Endometrial microvascular endothelial cells (primary cell): ENCODE measurements around the gene POLR2A. TPM values are rescaled to one million over a fixed set of nuclear protein-coding genes. Genes with fewer than 3 reads are reported as not detected.

Experiments used
- in situ Hi-C: cut with HindIII; loops from 2 replicates; pipeline ENCODE4 v1.10.0; 2017; ENCODE audit warnings: low sequenced_read_pairs, low pct_unique_long_range_greater_than_20kb; ENCODE audit errors: inconsistent ontology term
- total RNA-seq: library from RNA; depleted of rRNA; stranded (reverse); fragments of >200 nt; gene quantifications from one replicate; pipeline ENCODE4 v1.2.3, GENCODE V29; 2015; ENCODE audit errors: inconsistent ontology term

POLR2A gene
- 40.6 TPM for total RNA-seq

DNA sequence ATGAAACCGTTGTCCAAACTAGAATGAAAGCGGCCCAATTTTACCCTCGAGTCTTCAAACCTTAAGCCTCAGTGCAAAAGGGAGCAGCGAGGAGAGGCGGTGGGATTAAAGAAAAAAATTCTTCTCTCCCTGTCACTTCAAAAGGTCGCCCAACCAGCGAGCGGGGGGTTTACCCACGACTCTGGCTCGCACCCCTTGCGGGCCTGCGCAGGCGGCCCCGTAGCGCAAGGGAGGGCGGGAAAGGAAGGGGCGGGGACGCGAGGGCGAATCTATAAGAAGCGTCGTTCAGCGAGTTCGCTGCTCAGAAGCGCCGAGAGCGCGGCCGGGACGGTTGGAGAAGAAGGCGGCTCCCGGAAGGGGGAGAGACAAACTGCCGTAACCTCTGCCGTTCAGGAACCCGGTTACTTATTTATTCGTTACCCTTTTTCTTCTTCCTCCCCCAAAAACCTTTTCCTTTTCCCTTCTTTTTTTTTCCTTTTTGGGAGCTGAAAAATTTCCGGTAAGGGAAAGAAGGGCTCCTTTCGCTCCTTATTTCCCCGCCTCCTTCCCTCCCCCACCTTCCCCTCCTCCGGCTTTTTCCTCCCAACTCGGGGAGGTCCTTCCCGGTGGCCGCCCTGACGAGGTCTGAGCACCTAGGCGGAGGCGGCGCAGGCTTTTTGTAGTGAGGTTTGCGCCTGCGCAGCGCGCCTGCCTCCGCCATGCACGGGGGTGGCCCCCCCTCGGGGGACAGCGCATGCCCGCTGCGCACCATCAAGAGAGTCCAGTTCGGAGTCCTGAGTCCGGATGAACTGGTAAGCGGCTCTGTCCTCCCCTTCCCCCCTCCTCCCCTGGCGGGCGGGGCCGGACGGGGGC, at the start of gene POLR2A:
Gene POLR2A (plus strand): TSS at position 300 of the 852 bp plus-strand sequence.
- in situ Hi-C loops = no loop called here

GRCh38 chr17:7435676-7436555, 48.2 kb upstream of the POLR2A start:
- in situ Hi-C loops = no loop called here

- in situ Hi-C loops = no loop called here
Observed at GRCh38 chr17:7436556-7437368, 47.4 kb upstream of the POLR2A start.

GRCh38 chr17:7437369-7437863, 46.8 kb upstream of the POLR2A start:
- in situ Hi-C loops = no loop called here

- in situ Hi-C loops = no loop called here
Observed at GRCh38 chr17:7437950-7438614, 46.1 kb upstream of the POLR2A start.

- in situ Hi-C loops = no loop called here
Observed at GRCh38 chr17:7438656-7439460, 45.3 kb upstream of the POLR2A start.

DNA sequence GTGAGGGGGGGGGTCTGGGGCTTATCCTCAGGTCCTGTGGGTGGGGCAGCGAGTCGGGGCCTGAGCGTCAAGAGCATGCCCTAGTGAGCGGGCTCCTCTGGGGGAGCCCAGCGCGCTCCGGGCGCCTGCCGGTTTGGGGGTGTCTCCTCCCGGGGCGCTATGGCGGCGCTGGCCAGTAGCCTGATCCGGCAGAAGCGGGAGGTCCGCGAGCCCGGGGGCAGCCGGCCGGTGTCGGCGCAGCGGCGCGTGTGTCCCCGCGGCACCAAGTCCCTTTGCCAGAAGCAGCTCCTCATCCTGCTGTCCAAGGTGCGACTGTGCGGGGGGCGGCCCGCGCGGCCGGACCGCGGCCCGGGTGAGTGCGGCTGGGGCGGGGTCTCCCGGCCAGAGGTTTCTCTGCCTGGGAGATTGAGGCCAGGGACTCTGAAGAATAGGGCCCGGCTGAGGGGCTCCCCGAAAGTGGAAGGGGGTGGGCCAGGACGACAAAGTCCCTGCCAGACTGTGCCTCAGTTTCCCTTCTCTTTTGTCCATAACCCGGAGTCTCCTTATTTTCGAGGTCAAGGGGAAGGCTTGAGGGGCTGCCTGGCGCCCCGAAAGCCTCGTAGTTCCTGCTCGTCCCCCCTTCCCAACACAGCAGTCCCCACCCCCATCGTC, 44.6 kb upstream of the POLR2A start, which contains the start of gene FGF11:
Gene FGF11 (plus strand): TSS at position 51 of the 651 bp plus-strand sequence. CDS start 109 bp downstream, at position 160.
- in situ Hi-C loops = no loop called here

DNA sequence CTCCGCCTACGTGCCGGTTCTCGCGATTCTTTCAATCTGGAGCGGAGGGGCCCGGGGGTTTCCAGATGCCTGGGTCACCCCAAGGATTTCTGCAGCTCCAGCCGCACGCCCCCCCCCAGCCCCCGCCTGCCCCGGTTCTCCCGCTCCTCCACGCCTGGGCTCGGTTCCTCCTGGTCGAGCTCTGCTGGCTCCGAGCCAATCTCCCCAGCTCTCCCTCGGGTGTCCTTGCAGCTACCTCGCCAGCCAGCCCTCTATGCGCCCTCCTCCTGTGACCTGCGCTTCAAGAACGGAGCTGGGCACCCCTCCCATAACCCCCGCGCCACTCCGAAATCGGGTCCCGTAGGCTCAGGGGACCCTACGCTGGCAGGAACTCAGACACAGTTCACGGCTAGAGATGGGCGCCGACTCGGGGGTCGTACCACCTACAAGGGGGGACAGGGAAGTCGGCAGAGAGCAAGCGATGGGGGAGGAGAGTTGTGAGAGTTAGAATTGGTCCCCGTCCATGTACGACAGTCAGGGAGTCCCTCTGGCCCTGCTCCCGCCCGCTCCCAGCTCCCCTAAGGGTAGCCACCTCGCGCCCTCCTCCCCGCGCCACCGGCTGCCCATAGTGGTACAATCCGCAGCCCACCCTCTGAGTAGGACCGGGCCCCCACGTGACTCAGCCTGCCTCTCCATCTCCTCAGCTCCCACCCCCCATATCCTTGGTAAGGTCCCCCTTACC, 43.9 kb upstream of the POLR2A start:
- in situ Hi-C loops = no loop called here

DNA sequence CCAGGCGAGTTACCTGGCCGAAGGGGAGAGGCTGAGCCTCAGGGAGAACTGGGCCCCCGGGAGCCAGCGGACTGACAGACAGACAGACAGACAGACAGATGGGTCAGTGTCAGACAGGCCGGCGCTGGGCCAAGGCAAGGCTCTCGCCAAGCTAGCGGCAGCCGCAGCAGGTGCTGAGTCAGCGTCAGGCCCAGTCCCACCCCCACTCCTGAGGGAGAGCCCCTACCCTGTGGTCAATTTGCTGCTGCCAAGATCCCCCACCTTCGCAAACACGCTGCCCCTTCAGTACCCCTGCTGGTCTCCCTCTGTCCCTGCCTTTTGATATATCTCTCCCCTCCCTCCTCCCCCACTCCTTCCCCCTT, 43.4 kb upstream of the POLR2A start:
- in situ Hi-C loops = no loop called here

DNA sequence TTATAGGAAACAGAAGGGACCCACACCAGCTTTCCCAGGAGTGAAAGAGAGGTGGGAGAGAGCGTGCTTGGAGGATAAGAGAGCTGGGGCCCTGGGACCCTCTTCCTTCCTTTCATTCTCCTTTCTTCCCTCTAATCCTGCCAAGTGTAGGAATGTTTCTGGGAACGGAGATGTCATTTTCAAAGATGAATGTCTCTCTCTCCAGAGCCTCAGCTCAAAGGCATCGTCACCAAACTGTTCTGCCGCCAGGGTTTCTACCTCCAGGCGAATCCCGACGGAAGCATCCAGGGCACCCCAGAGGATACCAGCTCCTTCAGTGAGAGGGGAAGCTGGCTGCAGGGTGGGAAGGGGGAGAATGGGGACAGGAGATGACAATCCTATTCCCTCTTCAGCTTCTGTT, 42.9 kb upstream of the POLR2A start:
- in situ Hi-C loops = no loop called here

DNA sequence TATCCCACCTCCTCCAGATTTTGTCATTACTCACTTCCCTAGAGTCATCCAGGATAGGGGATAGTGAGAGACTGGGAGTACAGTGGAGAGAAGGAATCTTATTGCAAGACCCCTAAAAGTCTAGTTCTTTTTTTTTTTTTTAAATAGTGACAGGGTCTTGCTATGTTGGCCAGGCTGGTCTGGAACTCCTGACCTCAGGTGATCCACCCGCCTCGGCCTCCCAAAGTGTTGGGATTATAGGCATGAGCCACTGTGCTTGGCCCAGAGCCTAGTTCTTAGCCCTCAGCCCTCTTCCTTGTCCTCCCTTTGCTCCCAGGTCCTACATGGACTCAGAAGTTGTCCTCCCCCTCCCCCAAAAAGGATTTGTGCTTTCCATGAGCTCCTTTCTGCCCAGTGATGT, 42.0 kb upstream of the POLR2A start:
- in situ Hi-C loops = no loop called here

DNA sequence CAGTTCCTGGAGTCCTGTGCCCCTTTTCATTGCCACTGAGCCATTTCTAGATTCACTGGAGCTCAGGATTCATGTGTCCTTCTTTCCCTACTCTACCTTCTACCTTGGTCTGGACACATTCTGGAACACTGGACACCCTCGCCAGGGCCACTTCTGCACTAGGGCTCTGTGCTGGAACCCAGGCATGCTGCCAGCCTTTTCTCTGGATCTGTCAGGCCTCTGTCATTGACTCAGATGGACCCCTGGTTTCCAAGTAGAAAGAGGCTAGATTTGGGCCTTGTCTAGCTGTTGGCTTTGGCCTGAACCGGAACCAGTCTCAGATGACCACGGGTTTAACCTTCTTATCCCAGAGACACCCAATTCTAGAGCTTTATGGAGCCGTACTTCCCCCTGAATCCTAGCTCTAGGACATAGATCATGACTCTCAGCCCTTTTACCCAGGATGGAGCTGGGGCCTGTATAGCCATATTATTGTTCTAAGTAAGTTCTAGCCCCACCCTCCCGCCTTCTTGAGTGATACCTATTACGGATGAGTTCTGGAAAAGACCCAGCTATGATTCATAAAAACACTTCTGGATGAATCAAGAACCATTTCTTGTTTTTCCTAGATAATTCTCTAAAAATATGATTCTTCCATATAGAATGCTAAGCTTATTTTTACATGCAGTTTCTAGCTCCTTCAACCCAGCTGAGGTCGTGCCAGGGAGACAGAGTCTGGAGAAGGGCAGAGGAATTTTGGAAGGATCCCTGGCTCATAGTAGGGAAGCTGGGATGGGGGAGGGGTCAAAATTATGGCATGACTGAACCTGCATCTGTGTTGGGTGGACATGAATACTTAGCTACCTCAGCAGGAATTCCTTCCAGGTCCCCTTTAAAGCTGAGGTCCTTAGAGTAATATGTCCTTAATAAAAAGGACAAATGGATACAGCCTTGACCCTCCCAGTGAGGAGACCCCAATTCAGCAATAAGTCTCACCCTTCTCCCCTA, 40.4 kb upstream of the POLR2A start:
- in situ Hi-C loops = no loop called here

GRCh38 chr17:7444682-7445618, 39.2 kb upstream of the POLR2A start, which contains the start of gene CHRNB1:
Gene CHRNB1 (plus strand): TSS chr17:7445061. CDS start chr17:7445128, 67 bp downstream.
- in situ Hi-C loops = no loop called here

GRCh38 chr17:7445619-7445968, 38.6 kb upstream of the POLR2A start:
- in situ Hi-C loops = no loop called here
